K562 (cell line): ENCODE data around the gene C10orf105. TPM values are rescaled to one million over a fixed set of nuclear protein-coding genes. Genes with fewer than 3 reads are reported as not detected.

Experiments used
- CTBP1 ChIP-seq: fragments of 450-650 bp; IDR thresholded peaks from 2 replicates; pipeline ENCODE4 v1.6.1; 2016; ENCODE audit warnings: borderline replicate concordance
- ELF1 ChIP-seq: fragments of 200-800 bp; sonication (Bioruptor generic); IDR thresholded peaks from 2 replicates; pipeline ENCODE4 v1.6.1; 2016; ENCODE audit warnings: missing genetic modification characterization, missing compliant biosample characterization
- ETS2 ChIP-seq: IDR thresholded peaks from 2 replicates; pipeline ENCODE4 v1.6.1; 2016; ENCODE audit warnings: borderline replicate concordance, missing genetic modification characterization, mild to moderate bottlenecking, moderate library complexity, missing compliant biosample characterization; ENCODE audit not compliant: poor library complexity, severe bottlenecking
- GATA2 ChIP-seq: sonication (generic); formaldehyde crosslinking; IDR thresholded peaks from 2 replicates; pipeline ENCODE4 v1.4.0; 2020; ENCODE audit warnings: mild to moderate bottlenecking, missing genetic modification reagents
- HDAC3 ChIP-seq: fragments of 450-650 bp; IDR thresholded peaks from 2 replicates; pipeline ENCODE4 v1.6.1; 2018; ENCODE audit warnings: borderline replicate concordance, mild to moderate bottlenecking, moderate library complexity; ENCODE audit not compliant: partially characterized antibody
- IRF9 ChIP-seq: fragments of 450-650 bp; IDR thresholded peaks from 2 replicates; pipeline ENCODE4 v1.6.1; 2016; ENCODE audit warnings: missing biosample characterization, missing genetic modification characterization
- KAT2B ChIP-seq: IDR thresholded peaks from one replicate; pipeline ENCODE4 v1.6.1; 2012; ENCODE audit warnings: low read depth, mild to moderate bottlenecking, control low read depth, inconsistent platforms, low read length, moderate library complexity
- LEF1 ChIP-seq: fragments of 450-650 bp; IDR thresholded peaks from 2 replicates; pipeline ENCODE4 v1.6.1; 2016; ENCODE audit warnings: mild to moderate bottlenecking
- NFATC3 ChIP-seq: fragments of 450-650 bp; IDR thresholded peaks from 2 replicates; pipeline ENCODE4 v1.6.1; 2017; ENCODE audit warnings: mild to moderate bottlenecking
- REST ChIP-seq, 2 experiments: fragments of 450-650 bp; formaldehyde crosslinking in 1 of 2; IDR thresholded peaks; 2 replicates each; pipeline versions ENCODE4 v1.4.0 to v1.6.1; 2014 to 2020; ENCODE audit warnings: mild to moderate bottlenecking in 2 of 2, borderline replicate concordance in 1 of 2, low read depth in 1 of 2
- SPI1 ChIP-seq: IDR thresholded peaks from 2 replicates; pipeline ENCODE4 v1.6.1; 2011; ENCODE audit warnings: low read depth, low read length, control low read depth, borderline replicate concordance
- TARDBP ChIP-seq: fragments of 450-650 bp; IDR thresholded peaks from 2 replicates; pipeline ENCODE4 v1.6.1; 2016
- TCF7L2 ChIP-seq: fragments of 150-350 bp; IDR thresholded peaks from 2 replicates; pipeline ENCODE4 v1.6.1; 2016; ENCODE audit warnings: low read depth, mild to moderate bottlenecking, low read length, moderate library complexity
- TRIM24 ChIP-seq, 2 experiments: fragments of 450-650 bp; IDR thresholded peaks; 2 replicates each; pipeline ENCODE4 v1.6.1; 2016
- YY1 ChIP-seq, 3 experiments: IDR thresholded peaks; 2 replicates each; pipeline ENCODE4 v1.6.1; 2011; ENCODE audit warnings: low read length in 2 of 3, mild to moderate bottlenecking in 2 of 3, moderate library complexity in 2 of 3, borderline replicate concordance in 1 of 3, control low read depth in 1 of 3, low read depth in 1 of 3; ENCODE audit not compliant: insufficient read depth in 3 of 3, insufficient replicate concordance in 2 of 3, control insufficient read depth in 1 of 3, insufficient read length in 1 of 3; ENCODE audit errors: extremely low read depth in 1 of 3
- ZBED1 ChIP-seq: IDR thresholded peaks from 2 replicates; pipeline ENCODE4 v1.6.1; 2014
- ZNF583 ChIP-seq: fragments of 250-450 bp; sonication (Bioruptor Pico); IDR thresholded peaks from 2 replicates; pipeline ENCODE4 v1.4.0; 2020
- polyA plus RNA-seq, 8 experiments: library from polyadenylated mRNA; depleted of rRNA in 4 of 8; stranded (reverse) in 5 of 8; unstranded in 3 of 8; fragments of >200 nt; fragmentation: Nextera tagmentation in 2 of 8; fragmentation: Illumina TruSeq in 1 of 8; extraction: Ambion mirVana in 2 of 8; extraction: Trizol in 1 of 8; gene quantifications; 2 replicates each; pipeline versions ENCODE4 v1.2.1 to v1.2.3, GENCODE V29; 2011 to 2014; ENCODE audit warnings: inconsistent platforms in 1 of 8, missing spikeins in 1 of 8
- total RNA-seq, 7 experiments: library from RNA; depleted of rRNA in 6 of 7; stranded (reverse); fragments of >200 nt in 6 of 7; fragmentation: Illumina TruSeq in 2 of 7; extraction: Trizol in 2 of 7; gene quantifications; 2 replicates each; pipeline versions ENCODE4 v1.2.1 to v1.2.3, GENCODE V29; 2011 to 2021; ENCODE audit warnings: low replicate concordance in 1 of 7

C10orf105 gene
- total and polyA plus RNA-seq, 9 of the 15 experiments (the other 6 are each of a cell fraction or from before 2014, with no cell fraction given), result 0.03 to 0.25 (median 0.04) TPM; not detected in 3

GRCh38 chr10:71727738-71728737, 8.5 kb upstream of the C10orf105 start (continued):
- TF ChIP-seq REST (IDR thresholded peaks at IDR 0.05; ENCODE audit: borderline replicate concordance), result peak; percentile 98
- TF ChIP-seq REST (CRISPR knock-in tag; IDR thresholded peaks at IDR 0.05; ENCODE audit: low read depth), result no peak
- TF ChIP-seq YY1 (IDR thresholded peaks at IDR 0.05; ENCODE audit: borderline replicate concordance in 1 of 3, control insufficient read depth in 1 of 3, extremely low read depth in 1 of 3, insufficient read depth in 3 of 3, insufficient read length in 1 of 3, insufficient replicate concordance in 2 of 3, low read depth in 1 of 3, low read length in 2 of 3), result peak in 1 of 3 experiments; percentile 49
- no peak for TF ChIP-seq ELF1 (tag)
- peak; percentile 28; the same call in 1 of the 2 replicates for TF ChIP-seq SPI1
- TF ChIP-seq TRIM24 (IDR thresholded peaks at IDR 0.05), result peak; percentile 19 to 63; a peak in 1 of 4 replicates
- no peak for TF ChIP-seq ETS2 (tag)
- no peak for TF ChIP-seq ZBED1
- TF ChIP-seq ZNF583, result no peak
- no peak for TF ChIP-seq NFATC3
- TF ChIP-seq KAT2B, result no peak
- no peak for TF ChIP-seq TCF7L2
- peak; percentile 62; the same call in 1 of the 2 replicates for TF ChIP-seq LEF1
- no peak for TF ChIP-seq IRF9
- no peak for TF ChIP-seq GATA2
- no peak for TF ChIP-seq HDAC3
- 0 out of 2 replicates have a peak, but pooled peaks have one; percentile 33 for TF ChIP-seq CTBP1
- no peak for TF ChIP-seq TARDBP
